ENCODE data around the gene PTPRN2.

Gene PTPRN2

DNA sequence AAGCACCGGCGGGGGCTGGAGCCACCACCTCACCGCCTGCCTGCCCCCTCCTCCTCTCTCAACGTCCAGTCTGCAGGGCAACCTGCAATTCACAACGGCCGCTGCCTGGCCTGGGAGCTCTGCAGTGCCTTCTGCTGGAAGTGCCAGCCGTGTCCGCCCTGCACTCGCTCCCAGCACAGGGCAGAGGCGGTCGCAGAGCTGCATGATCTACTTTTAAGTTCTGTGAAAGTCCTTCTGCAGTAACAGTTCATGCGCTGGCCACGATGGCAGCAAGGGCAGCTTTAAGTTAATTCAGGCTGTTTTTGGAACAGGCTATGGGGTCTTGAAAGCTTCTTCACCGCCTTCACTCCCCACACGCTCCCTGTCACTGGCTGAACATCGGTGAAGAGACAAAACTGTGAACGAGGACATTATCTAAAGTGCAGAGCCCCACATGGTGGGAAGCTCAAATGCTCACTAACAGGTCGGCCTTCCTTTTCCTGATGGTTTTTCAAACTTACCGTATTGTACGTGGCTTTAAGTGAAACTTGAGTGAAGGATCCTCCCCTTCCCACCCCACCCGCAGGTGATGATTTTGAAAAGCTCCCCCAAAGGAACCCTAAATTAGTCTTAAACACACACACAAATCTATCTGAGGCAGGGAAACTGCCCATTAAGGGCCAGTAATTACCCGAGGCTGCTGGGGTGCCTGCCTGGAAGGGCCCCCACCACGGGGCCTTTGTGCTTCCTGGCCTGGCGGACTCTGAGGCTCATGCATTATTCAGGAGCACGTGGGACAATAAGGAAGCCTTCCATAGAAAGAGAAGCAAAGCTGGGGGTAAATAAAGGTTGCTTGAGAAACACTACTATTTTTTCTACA is 746.5 kb downstream of the PTPRN2 start:
- no peak overlapping the region for H3K4me3 ChIP-seq (ENCODE audit: low read depth, low read length)
- no peak for DNase-seq (ENCODE audit: low read depth)

DNA sequence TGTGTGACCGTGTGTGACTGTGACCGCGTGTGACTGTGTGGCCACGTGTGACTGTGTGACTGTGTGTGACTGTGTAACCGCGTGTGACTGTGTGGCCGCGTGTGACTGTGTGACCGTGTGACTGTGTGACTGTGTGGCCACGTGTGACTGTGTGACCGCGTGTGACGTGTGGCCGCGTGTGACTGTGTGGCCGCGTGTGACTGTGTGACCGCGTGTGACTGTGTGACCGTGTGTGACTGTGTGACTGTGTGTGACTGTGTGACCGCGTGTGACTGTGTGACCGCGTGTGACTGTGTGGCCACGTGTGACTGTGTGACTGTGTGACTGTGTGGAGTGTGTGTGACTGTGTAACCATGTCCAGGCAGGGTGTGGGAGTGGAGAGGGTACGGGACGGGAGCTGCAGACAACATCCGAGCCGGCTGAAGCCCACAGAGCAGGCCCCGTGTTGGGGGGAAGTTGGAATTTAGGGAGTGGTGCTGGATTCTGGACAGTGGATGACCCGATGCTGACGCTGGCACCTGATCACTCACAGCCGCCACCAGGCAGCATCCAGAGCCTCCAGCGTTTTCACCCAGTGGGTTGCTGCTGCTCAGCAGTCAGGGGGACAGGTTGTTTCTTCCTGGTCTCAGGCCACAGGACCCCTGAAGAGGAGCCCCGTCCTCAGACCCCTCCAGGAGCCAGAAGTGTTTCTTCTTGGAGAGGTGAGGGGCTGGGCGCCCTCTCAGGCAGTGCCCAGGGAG is 747.3 kb downstream of the PTPRN2 start:
- TF ChIP-seq MYC (IDR thresholded peaks at IDR 0.05; ENCODE audit: low read depth, low read length) (no peak), POLR2A (IDR thresholded peaks at IDR 0.05; ENCODE audit: extremely low read depth, insufficient read length) (no peak), CTCF (IDR thresholded peaks at IDR 0.05; ENCODE audit: low read depth, low read length) (no peak)
- TF ChIP-seq, protein P1, sequence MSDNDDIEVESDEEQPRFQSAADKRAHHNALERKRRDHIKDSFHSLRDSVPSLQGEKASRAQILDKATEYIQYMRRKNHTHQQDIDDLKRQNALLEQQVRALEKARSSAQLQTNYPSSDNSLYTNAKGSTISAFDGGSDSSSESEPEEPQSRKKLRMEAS (IDR thresholded peaks at IDR 0.05; ENCODE audit: low read depth, low read length) = no peak
- DNase-seq (ENCODE audit: low read depth) = no peak
- H3K4me3 ChIP-seq (ENCODE audit: low read depth, low read length) = no peak overlapping the region

More for the DNA sequence above, 746.5 kb downstream of the PTPRN2 start:
- TF ChIP-seq, protein P1 (IDR thresholded peaks at IDR 0.05; ENCODE audit: low read depth, low read length) = no peak
- TF ChIP-seq MYC (IDR thresholded peaks at IDR 0.05; ENCODE audit: low read depth, low read length) (no peak), POLR2A (IDR thresholded peaks at IDR 0.05; ENCODE audit: extremely low read depth, insufficient read length) (no peak), CTCF (IDR thresholded peaks at IDR 0.05; ENCODE audit: low read depth, low read length) (no peak)

GRCh38 chr7:157839672-157840167 is 747.9 kb downstream of the PTPRN2 start:
- H3K4me3 ChIP-seq (ENCODE audit: low read depth, low read length) = no peak overlapping the region
- TF ChIP-seq CTCF (IDR thresholded peaks at IDR 0.05; ENCODE audit: low read depth, low read length) = no peak
- no peak for TF ChIP-seq MYC (IDR thresholded peaks at IDR 0.05; ENCODE audit: low read depth, low read length)
- TF ChIP-seq, protein P1 (IDR thresholded peaks at IDR 0.05; ENCODE audit: low read depth, low read length) = no peak
- TF ChIP-seq POLR2A (IDR thresholded peaks at IDR 0.05; ENCODE audit: extremely low read depth, insufficient read length) = no peak
- no peak for DNase-seq (ENCODE audit: low read depth)

- H3K4me3 ChIP-seq (ENCODE audit: low read depth, low read length) = no peak overlapping the region
Observed at GRCh38 chr7:157839226-157839625, 748.4 kb downstream of the PTPRN2 start.

More at GRCh38 chr7:157839226-157839625, 748.4 kb downstream of the PTPRN2 start:
- TF ChIP-seq MYC (IDR thresholded peaks at IDR 0.05; ENCODE audit: low read depth, low read length) (no peak), CTCF (IDR thresholded peaks at IDR 0.05; ENCODE audit: low read depth, low read length) (no peak), POLR2A (IDR thresholded peaks at IDR 0.05; ENCODE audit: extremely low read depth, insufficient read length) (no peak)
- TF ChIP-seq, protein P1 (IDR thresholded peaks at IDR 0.05; ENCODE audit: low read depth, low read length) = no peak
- no peak for DNase-seq (ENCODE audit: low read depth)
